Measurements from ENCODE around the gene OR5H14.
"Not testable (repeated sequence)": the region's sequence is repeated elsewhere in the genome, so short reads cannot be mapped to it uniquely, and the experiment has no call there.

OR5H14 gene

GRCh38 chr3:98130421-98130820, 16.9 kb upstream of the OR5H14 start, which contains the start of gene OR5H1:
Gene OR5H1 (plus strand): TSS chr3:98130721. CDS start chr3:98132698, 1,977 bp downstream.
- no peak within 1 kb of the TSS for H3K4me3 ChIP-seq (ENCODE audit: low read length)
- no peak for TF ChIP-seq CTCF (IDR thresholded peaks at IDR 0.05; ENCODE audit: insufficient read depth, low read depth, low read length, missing control alignments)
- no peak for DNase-seq (ENCODE audit: low read depth)

GRCh38 chr3:98136631-98137030, 10.6 kb upstream of the OR5H14 start:
- no peak overlapping the region for H3K4me3 ChIP-seq (ENCODE audit: low read length)
- no peak for DNase-seq (ENCODE audit: low read depth)
- no peak for TF ChIP-seq CTCF (IDR thresholded peaks at IDR 0.05; ENCODE audit: insufficient read depth, low read depth, low read length, missing control alignments)

GRCh38 chr3:98137826-98138557, 9.3 kb upstream of the OR5H14 start:
- H3K4me3 ChIP-seq (ENCODE audit: low read length); DNase-seq (ENCODE audit: low read depth): not testable (repeated sequence)

- DNase-seq (ENCODE audit: low read depth): no peak
- no peak for TF ChIP-seq CTCF (IDR thresholded peaks at IDR 0.05; ENCODE audit: insufficient read depth, low read depth, low read length, missing control alignments)
- no peak overlapping the region for H3K4me3 ChIP-seq (ENCODE audit: low read length)
Observed at GRCh38 chr3:98140531-98140930, 6.7 kb upstream of the OR5H14 start.

- no peak for TF ChIP-seq CTCF (IDR thresholded peaks at IDR 0.05; ENCODE audit: insufficient read depth, low read depth, low read length, missing control alignments)
- DNase-seq (ENCODE audit: low read depth): no peak
- H3K4me3 ChIP-seq (ENCODE audit: low read length): no peak overlapping the region
Observed at GRCh38 chr3:98148751-98149150, 1.5 kb downstream of the OR5H14 start.

- not testable (repeated sequence) for H3K4me3 ChIP-seq (ENCODE audit: low read length); DNase-seq (ENCODE audit: low read depth)
Observed at GRCh38 chr3:98149456-98149855, 2.2 kb downstream of the OR5H14 start.

GRCh38 chr3:98151241-98151640, 4.0 kb downstream of the OR5H14 start:
- TF ChIP-seq CTCF (IDR thresholded peaks at IDR 0.05; ENCODE audit: insufficient read depth, low read depth, low read length, missing control alignments): no peak
- H3K4me3 ChIP-seq (ENCODE audit: low read length): no peak overlapping the region
- peak; percentile 12 for DNase-seq (ENCODE audit: low read depth)

- no peak for DNase-seq (ENCODE audit: low read depth)
- no peak for TF ChIP-seq CTCF (IDR thresholded peaks at IDR 0.05; ENCODE audit: insufficient read depth, low read depth, low read length, missing control alignments)
- H3K4me3 ChIP-seq (ENCODE audit: low read length): no peak within 1 kb of the TSS
Observed at GRCh38 chr3:98166396-98166795, 19.1 kb downstream of the OR5H14 start, which contains the start of gene OR5H15. Gene OR5H15 (plus strand): TSS chr3:98166696. CDS start chr3:98168700, 2,004 bp downstream.

All from epithelial cell of esophagus (primary cell).